GM23338 (cell line): ENCODE measurements around the gene JMJD7. TPM values are rescaled to one million over a fixed set of nuclear protein-coding genes. Genes with fewer than 3 reads are reported as not detected.

Experiments
- ATAC-seq: fragments of 200-7000 bp; cut with Tn5 transposase; 3 replicates; pipeline ENCODE4 v1.9.1; 2020
- DNase-seq: peaks from one replicate; pipeline ENCODE4 v3.0.0-alpha.2; 2015; ENCODE audit warnings: low spot score
- H2AFZ ChIP-seq: fragments of 200-600 bp; sonication (generic); 2 replicates; pipeline ENCODE4 v1.8.0; 2016; ENCODE audit warnings: antibody characterized with exemption, mild to moderate bottlenecking, moderate library complexity
- H3F3A ChIP-seq: fragments of 200-600 bp; sonication (generic); replicated peaks from 2 replicates; pipeline ENCODE4 v1.8.0; 2017; ENCODE audit warnings: antibody characterized with exemption, mixed run types, low read depth
- H3K27ac ChIP-seq: fragments of 200-600 bp; sonication (generic); 2 replicates; pipeline ENCODE4 v1.6.1; 2016; ENCODE audit warnings: low read depth
- H3K27me3 ChIP-seq: fragments of 200-600 bp; sonication (generic); 2 replicates; pipeline ENCODE4 v1.8.0; 2016; ENCODE audit warnings: mild to moderate bottlenecking, mixed run types, moderate library complexity; ENCODE audit not compliant: insufficient read depth
- H3K36me3 ChIP-seq: fragments of 200-600 bp; sonication (generic); 2 replicates; pipeline ENCODE4 v1.8.0; 2016; ENCODE audit warnings: mild to moderate bottlenecking; ENCODE audit not compliant: insufficient read depth
- H3K4me1 ChIP-seq: fragments of 200-600 bp; sonication (generic); 2 replicates; pipeline ENCODE4 v1.8.0; 2016; ENCODE audit warnings: mild to moderate bottlenecking, moderate library complexity; ENCODE audit not compliant: insufficient read depth
- H3K4me2 ChIP-seq: fragments of 200-600 bp; sonication (generic); 2 replicates; pipeline ENCODE4 v1.7.1; 2017; ENCODE audit warnings: mixed run types
- H3K4me3 ChIP-seq: fragments of 200-600 bp; sonication (generic); 2 replicates; pipeline ENCODE4 v1.6.1; 2016; ENCODE audit warnings: mixed run types
- H3K79me2 ChIP-seq: fragments of 200-600 bp; sonication (generic); replicated peaks from 2 replicates; pipeline ENCODE4 v1.8.0; 2017; ENCODE audit warnings: mild to moderate bottlenecking; ENCODE audit not compliant: insufficient read depth
- H3K9me2 ChIP-seq: fragments of 200-600 bp; sonication (generic); 2 replicates; pipeline ENCODE4 v1.8.0; 2017; ENCODE audit not compliant: insufficient read depth
- H4K20me1 ChIP-seq: fragments of 200-600 bp; sonication (generic); replicated peaks from 2 replicates; pipeline ENCODE4 v1.8.0; 2017; ENCODE audit warnings: mild to moderate bottlenecking; ENCODE audit not compliant: insufficient read depth
- H3K27ac Mint-ChIP-seq: 2 replicates; pipeline ENCODE4 v1.8.0; 2020; ENCODE audit warnings: inconsistent platforms, mild to moderate bottlenecking, moderate library complexity, mixed read lengths
- H3K27me3 Mint-ChIP-seq: 3 replicates; pipeline ENCODE4 v1.8.0; 2022; ENCODE audit warnings: low read depth, mild to moderate bottlenecking, moderate library complexity, mixed read lengths, inconsistent platforms; ENCODE audit not compliant: insufficient read depth, poor library complexity
- H3K36me3 Mint-ChIP-seq: 3 replicates; pipeline ENCODE4 v1.8.0; 2021; ENCODE audit warnings: low read depth, mild to moderate bottlenecking, inconsistent platforms, moderate library complexity, mixed read lengths
- H3K4me1 Mint-ChIP-seq: 3 replicates; pipeline ENCODE4 v1.8.0; 2020; ENCODE audit warnings: mild to moderate bottlenecking, inconsistent platforms, mixed read lengths
- H3K4me3 Mint-ChIP-seq: 3 replicates; pipeline ENCODE4 v1.8.0; 2021; ENCODE audit warnings: moderate library complexity, mild to moderate bottlenecking, inconsistent platforms, mixed read lengths
- H3K9me3 Mint-ChIP-seq: 3 replicates; pipeline ENCODE4 v1.8.0; 2020; ENCODE audit warnings: moderate library complexity, mild to moderate bottlenecking, inconsistent platforms, mixed read lengths
- CREB1 ChIP-seq: fragments of 250-450 bp; sonication (Bioruptor Pico); IDR thresholded peaks from 2 replicates; pipeline ENCODE4 v1.5.0; 2020; ENCODE audit warnings: low read depth, mild to moderate bottlenecking, moderate library complexity
- EZH2 ChIP-seq: fragments of 200-600 bp; sonication (generic); IDR thresholded peaks from one replicate; pipeline ENCODE4 v1.8.0; 2017; ENCODE audit warnings: antibody characterized with exemption, mild to moderate bottlenecking, low read depth; ENCODE audit not compliant: unreplicated experiment
- EZH2phosphoT487 ChIP-seq: fragments of 200-600 bp; sonication (generic); IDR thresholded peaks from one replicate; pipeline ENCODE4 v1.8.1; 2018; ENCODE audit warnings: antibody characterized with exemption; ENCODE audit not compliant: unreplicated experiment
- JUNB ChIP-seq: IDR thresholded peaks from one replicate; pipeline ENCODE4 v1.6.1; 2016; ENCODE audit warnings: antibody characterized with exemption; ENCODE audit not compliant: unreplicated experiment
- NANOG ChIP-seq: IDR thresholded peaks from 2 replicates; pipeline ENCODE4 v1.6.1; 2016; ENCODE audit warnings: antibody characterized with exemption, borderline replicate concordance
- POLR2AphosphoS5 ChIP-seq: IDR thresholded peaks from 2 replicates; pipeline ENCODE4 v1.6.1; 2016; ENCODE audit warnings: antibody characterized with exemption, low read depth
- STAT1 ChIP-seq: IDR thresholded peaks from one replicate; pipeline ENCODE4 v1.6.1; 2016; ENCODE audit warnings: antibody characterized with exemption; ENCODE audit not compliant: unreplicated experiment
- ZNF114 ChIP-seq: fragments of 250-450 bp; sonication (Bioruptor Pico); IDR thresholded peaks from 2 replicates; pipeline ENCODE4 v1.5.0; 2020; ENCODE audit warnings: mild to moderate bottlenecking, moderate library complexity
- ZNF331 ChIP-seq: fragments of 250-450 bp; sonication (Bioruptor Pico); IDR thresholded peaks from 2 replicates; pipeline ENCODE4 v1.5.0; 2020; ENCODE audit warnings: low read depth, mild to moderate bottlenecking, moderate library complexity
- polyA plus RNA-seq: library from polyadenylated mRNA; unstranded; fragments of >200 nt; fragmentation: Nextera tagmentation; extraction: Ambion mirVana; gene quantifications from 2 replicates; pipeline ENCODE4 v1.2.1, GENCODE V29; 2016
- total RNA-seq: library from RNA; depleted of rRNA; stranded (reverse); fragments of >200 nt; shearing (Covaris generic); gene quantifications from 2 replicates; pipeline ENCODE4 v1.2.3, GENCODE V29; 2014
- TF ChIP-seq, protein P1 (sequence below), 2 experiments: fragments of 200-600 bp in 1 of 2; sonication (generic) in 1 of 2; conservative IDR thresholded peaks; 2 replicates each; pipeline versions ENCODE4 v1.5.1 to v1.6.1; 2016 to 2017; ENCODE audit warnings: antibody characterized with exemption in 2 of 2, low read depth in 2 of 2, mild to moderate bottlenecking in 2 of 2, moderate library complexity in 1 of 2
- TF ChIP-seq, protein P2 (sequence below): IDR thresholded peaks from 2 replicates; pipeline ENCODE4 v1.6.1; 2016; ENCODE audit warnings: antibody characterized with exemption

The JMJD7 gene
- total and polyA plus RNA-seq, 2 experiments from 2014 or later, result 8.5 to 9.2 TPM

DNA sequence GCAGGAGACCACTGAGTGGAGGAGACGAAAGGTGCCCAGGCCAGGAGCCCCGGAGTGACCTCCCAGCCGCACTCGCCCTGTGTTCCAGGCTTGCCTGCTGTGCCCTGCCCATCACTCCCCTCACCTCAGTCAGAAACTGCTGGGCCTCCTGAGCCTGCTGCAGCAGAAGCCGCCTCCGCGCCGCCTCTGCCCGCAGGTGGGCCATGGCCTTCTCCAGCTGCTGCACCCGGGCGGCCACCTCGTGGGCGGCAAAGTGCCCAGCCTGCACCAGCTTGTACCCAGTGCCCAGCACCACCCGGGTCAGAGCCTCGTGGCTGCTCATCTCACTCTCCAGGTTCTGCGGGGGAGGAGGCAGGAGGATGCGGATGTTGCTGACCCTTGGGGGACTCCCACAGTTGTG, 28.4 kb downstream of the JMJD7 start:
- H3K36me3 Mint-ChIP-seq, result no peaks in the 10 kb centered on the region
- H3F3A ChIP-seq, result no peaks in the 10 kb centered on the region
- H3K27ac ChIP-seq, result no peak overlapping the region
- no peak overlapping the region for H3K4me3 ChIP-seq
- no peaks in the 10 kb centered on the region for H3K4me1 ChIP-seq
- H3K4me1 Mint-ChIP-seq, result peaks cover 6% of the 10 kb centered on the region
- no peak overlapping the region for H3K4me3 Mint-ChIP-seq
- H3K9me2 ChIP-seq, result no peaks in the 10 kb centered on the region
- no peaks in the 10 kb centered on the region for H3K36me3 ChIP-seq
- H3K79me2 ChIP-seq, result no peaks in the 10 kb centered on the region
- no peak for ATAC-seq
- no peak for DNase-seq
- H4K20me1 ChIP-seq, result no peaks in the 10 kb centered on the region
- no peaks in the 10 kb centered on the region for H3K9me3 Mint-ChIP-seq
- no peak overlapping the region for H3K27ac Mint-ChIP-seq
- H3K4me2 ChIP-seq, result no peak overlapping the region
- TF ChIP-seq STAT1 (no peak), ZNF114 (CRISPR knock-in tag) (no peak)
- H2AFZ ChIP-seq, result no peak overlapping the region
- peaks cover 9% of the 10 kb centered on the region for H3K27me3 Mint-ChIP-seq
- H3K27me3 ChIP-seq, result no peaks in the 10 kb centered on the region

- H3K4me3 Mint-ChIP-seq, result no peak overlapping the region
- Histone ChIP-seq H3K4me2 (no peak overlapping the region), H3K4me3 (no peak overlapping the region), H3K27ac (no peak overlapping the region), H4K20me1 (no peaks in the 10 kb centered on the region), H3K79me2 (no peaks in the 10 kb centered on the region), H3K36me3 (no peaks in the 10 kb centered on the region), H2AFZ (no peak overlapping the region), H3K4me1 (no peaks in the 10 kb centered on the region), H3K27me3 (no peaks in the 10 kb centered on the region), H3F3A (no peaks in the 10 kb centered on the region), H3K9me2 (no peaks in the 10 kb centered on the region)
- H3K36me3 Mint-ChIP-seq, result no peaks in the 10 kb centered on the region
- peaks cover 9% of the 10 kb centered on the region for H3K27me3 Mint-ChIP-seq
- peaks cover 6% of the 10 kb centered on the region for H3K4me1 Mint-ChIP-seq
- no peaks in the 10 kb centered on the region for H3K9me3 Mint-ChIP-seq
- no peak for DNase-seq
- no peak overlapping the region for H3K27ac Mint-ChIP-seq
- TF ChIP-seq NANOG, result no peak
- TF ChIP-seq STAT1, result no peak
- TF ChIP-seq JUNB, result no peak
- TF ChIP-seq, protein P1, sequence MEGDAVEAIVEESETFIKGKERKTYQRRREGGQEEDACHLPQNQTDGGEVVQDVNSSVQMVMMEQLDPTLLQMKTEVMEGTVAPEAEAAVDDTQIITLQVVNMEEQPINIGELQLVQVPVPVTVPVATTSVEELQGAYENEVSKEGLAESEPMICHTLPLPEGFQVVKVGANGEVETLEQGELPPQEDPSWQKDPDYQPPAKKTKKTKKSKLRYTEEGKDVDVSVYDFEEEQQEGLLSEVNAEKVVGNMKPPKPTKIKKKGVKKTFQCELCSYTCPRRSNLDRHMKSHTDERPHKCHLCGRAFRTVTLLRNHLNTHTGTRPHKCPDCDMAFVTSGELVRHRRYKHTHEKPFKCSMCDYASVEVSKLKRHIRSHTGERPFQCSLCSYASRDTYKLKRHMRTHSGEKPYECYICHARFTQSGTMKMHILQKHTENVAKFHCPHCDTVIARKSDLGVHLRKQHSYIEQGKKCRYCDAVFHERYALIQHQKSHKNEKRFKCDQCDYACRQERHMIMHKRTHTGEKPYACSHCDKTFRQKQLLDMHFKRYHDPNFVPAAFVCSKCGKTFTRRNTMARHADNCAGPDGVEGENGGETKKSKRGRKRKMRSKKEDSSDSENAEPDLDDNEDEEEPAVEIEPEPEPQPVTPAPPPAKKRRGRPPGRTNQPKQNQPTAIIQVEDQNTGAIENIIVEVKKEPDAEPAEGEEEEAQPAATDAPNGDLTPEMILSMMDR (conservative IDR thresholded peaks at IDR 0.05; ENCODE audit: low read depth in 2 of 2), result no peak
- TF ChIP-seq EZH2, result no peak
- no peak for TF ChIP-seq CREB1
- no peak for TF ChIP-seq EZH2phosphoT487
- TF ChIP-seq ZNF331 (CRISPR knock-in tag), result no peak
- no peak for TF ChIP-seq ZNF114 (CRISPR knock-in tag)
- TF ChIP-seq POLR2AphosphoS5, result no peak
- ATAC-seq, result no peak
Measured at GRCh38 chr15:41856716-41857115, 28.8 kb downstream of the JMJD7 start.

DNA sequence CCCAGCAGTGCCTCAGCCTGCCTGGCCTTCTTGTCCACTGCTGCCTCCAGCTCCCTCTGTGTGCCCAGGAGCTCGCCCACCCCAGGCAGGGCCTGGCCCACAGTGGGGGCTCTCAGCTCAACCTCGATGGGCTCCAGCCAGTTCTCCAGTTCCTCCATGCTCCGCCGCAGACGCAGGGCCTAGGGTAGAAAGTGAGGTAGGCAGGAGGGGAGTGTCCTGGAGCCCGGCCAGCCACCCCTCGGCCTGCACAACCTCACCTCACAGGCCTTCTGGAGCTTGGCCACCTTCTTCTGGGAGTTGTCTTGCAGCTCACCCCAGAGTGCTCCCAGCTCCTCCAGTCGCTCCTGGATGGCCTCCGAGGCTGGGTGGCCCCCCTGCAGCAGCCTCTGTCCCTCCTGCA, 29.4 kb downstream of the JMJD7 start:
- no peak overlapping the region for H3K27ac Mint-ChIP-seq
- no peaks in the 10 kb centered on the region for H3K4me1 ChIP-seq
- no peak for TF ChIP-seq STAT1
- no peak for TF ChIP-seq EZH2phosphoT487
- TF ChIP-seq, protein P2, sequence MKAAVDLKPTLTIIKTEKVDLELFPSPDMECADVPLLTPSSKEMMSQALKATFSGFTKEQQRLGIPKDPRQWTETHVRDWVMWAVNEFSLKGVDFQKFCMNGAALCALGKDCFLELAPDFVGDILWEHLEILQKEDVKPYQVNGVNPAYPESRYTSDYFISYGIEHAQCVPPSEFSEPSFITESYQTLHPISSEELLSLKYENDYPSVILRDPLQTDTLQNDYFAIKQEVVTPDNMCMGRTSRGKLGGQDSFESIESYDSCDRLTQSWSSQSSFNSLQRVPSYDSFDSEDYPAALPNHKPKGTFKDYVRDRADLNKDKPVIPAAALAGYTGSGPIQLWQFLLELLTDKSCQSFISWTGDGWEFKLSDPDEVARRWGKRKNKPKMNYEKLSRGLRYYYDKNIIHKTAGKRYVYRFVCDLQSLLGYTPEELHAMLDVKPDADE, result no peak
- TF ChIP-seq, protein P1 (conservative IDR thresholded peaks at IDR 0.05; ENCODE audit: low read depth in 2 of 2), result no peak
- no peak for TF ChIP-seq ZNF114 (CRISPR knock-in tag)
- TF ChIP-seq POLR2AphosphoS5, result no peak
- TF ChIP-seq JUNB, result no peak
- no peak for TF ChIP-seq NANOG
- TF ChIP-seq ZNF331 (CRISPR knock-in tag), result no peak

More for the DNA sequence above, 29.4 kb downstream of the JMJD7 start:
- no peaks in the 10 kb centered on the region for H3K36me3 Mint-ChIP-seq
- H3K4me3 Mint-ChIP-seq, result no peak overlapping the region
- H3K4me2 ChIP-seq, result no peak overlapping the region
- H3K27me3 ChIP-seq, result no peaks in the 10 kb centered on the region
- no peaks in the 10 kb centered on the region for H3K79me2 ChIP-seq
- no peaks in the 10 kb centered on the region for H3F3A ChIP-seq
- H2AFZ ChIP-seq, result no peak overlapping the region
- no peak overlapping the region for H3K4me3 ChIP-seq
- ATAC-seq (no peak), DNase-seq (no peak)
- H3K27me3 Mint-ChIP-seq, result peaks cover 9% of the 10 kb centered on the region
- no peaks in the 10 kb centered on the region for H4K20me1 ChIP-seq
- H3K9me2 ChIP-seq, result no peaks in the 10 kb centered on the region
- no peaks in the 10 kb centered on the region for H3K9me3 Mint-ChIP-seq
- H3K36me3 ChIP-seq, result no peaks in the 10 kb centered on the region
- H3K27ac ChIP-seq, result no peak overlapping the region
- peaks cover 6% of the 10 kb centered on the region for H3K4me1 Mint-ChIP-seq
